ENCODE results near the gene C1orf159.

DNA sequence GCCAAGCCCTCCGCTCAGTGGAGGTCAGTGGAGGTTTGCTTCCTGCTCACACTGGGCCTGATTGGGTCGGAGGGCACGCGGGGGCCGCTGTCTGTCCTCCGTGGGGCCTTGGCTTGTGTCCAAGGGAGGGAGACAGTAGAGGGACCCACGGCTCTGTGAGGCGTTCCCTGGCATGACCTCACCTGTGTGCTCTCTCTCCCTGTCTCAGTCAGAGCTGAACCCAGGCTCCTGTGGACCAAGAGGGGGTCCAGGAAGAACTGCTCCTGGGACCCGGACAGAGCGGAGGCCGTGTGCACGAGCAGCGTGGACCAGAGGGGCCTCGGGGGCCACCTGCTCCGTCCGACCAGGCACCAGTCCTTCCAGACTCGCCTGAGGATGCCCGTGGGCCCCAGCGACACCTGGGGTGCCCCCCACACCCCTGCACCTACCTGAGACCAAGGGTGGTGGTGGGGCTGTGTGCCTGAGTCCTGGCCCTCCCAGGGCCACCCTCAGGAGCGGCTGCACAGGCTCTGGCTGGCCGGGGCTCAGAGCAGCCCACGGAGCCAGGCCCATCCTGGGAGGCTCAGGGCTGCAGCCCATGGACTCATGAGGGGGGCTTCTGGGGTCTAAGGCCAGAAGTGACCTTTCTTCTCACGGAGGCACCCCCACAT lies 44.5 kb upstream of the C1orf159 start:
- TF ChIP-seq CTCF (IDR thresholded peaks at IDR 0.05): no peak
- no peak for TF ChIP-seq POLR2A (IDR thresholded peaks at IDR 0.05)
- TF ChIP-seq POLR2AphosphoS5 (IDR thresholded peaks at IDR 0.05; ENCODE audit: insufficient read depth in 1 of 2, low read depth in 1 of 2): no peak
